Testis (tissue), 2 donors: Measurements from ENCODE around the gene CEP85.

Experiments used
- CTCF ChIP-seq, 3 experiments: fragments of 450-650 bp in 2 of 3; fragments of 200-600 bp in 1 of 3; sonication (generic) in 1 of 3; IDR thresholded peaks; one replicate each; pipeline ENCODE4 v1.5.1; 2016 to 2019; ENCODE audit warnings: antibody characterized with exemption in 3 of 3, mild to moderate bottlenecking in 2 of 3, moderate library complexity in 1 of 3
- POLR2A ChIP-seq: fragments of 450-650 bp; IDR thresholded peaks from one replicate; pipeline ENCODE4 v1.6.1; 2017; ENCODE audit warnings: antibody characterized with exemption, mild to moderate bottlenecking, moderate library complexity

GRCh38 chr1:26323382-26323781 is 89.4 kb downstream of the CEP85 start:
- TF ChIP-seq CTCF (IDR thresholded peaks at IDR 0.05) (no peak), POLR2A (no peak)
